HepG2 (cell line): ENCODE data around the gene FAM228B. TPM values are rescaled to one million over a fixed set of nuclear protein-coding genes. Genes with fewer than 3 reads are reported as not detected.

Source experiments
- IRX3 ChIP-seq: sonication (generic); formaldehyde crosslinking; IDR thresholded peaks from 2 replicates; pipeline ENCODE4 v1.8.1; 2023; ENCODE audit warnings: mild to moderate bottlenecking, low read depth, missing genetic modification reagents, borderline replicate concordance
- NR2C2 ChIP-seq: sonication (generic); formaldehyde crosslinking; IDR thresholded peaks from 2 replicates; pipeline ENCODE4 v1.4.0; 2020; ENCODE audit warnings: missing genetic modification reagents, mild to moderate bottlenecking, moderate library complexity, borderline replicate concordance
- SRY ChIP-seq: sonication (generic); formaldehyde crosslinking; IDR thresholded peaks from 2 replicates; pipeline ENCODE4 v1.8.0; 2022; ENCODE audit warnings: mild to moderate bottlenecking, missing genetic modification reagents
- TARDBP ChIP-seq: sonication (generic); formaldehyde crosslinking; IDR thresholded peaks from 2 replicates; pipeline ENCODE4 v1.8.0; 2022; ENCODE audit warnings: mild to moderate bottlenecking, missing genetic modification reagents
- TCF12 ChIP-seq, 2 experiments: fragments of 450-650 bp in 1 of 2; sonication (generic) in 1 of 2; formaldehyde crosslinking in 1 of 2; IDR thresholded peaks; 2 replicates each; pipeline versions ENCODE4 v1.6.1 to v1.8.0; 2017 to 2022; ENCODE audit warnings: antibody characterized with exemption in 1 of 2, mild to moderate bottlenecking in 1 of 2, missing genetic modification reagents in 1 of 2, moderate library complexity in 1 of 2
- TGIF2 ChIP-seq: IDR thresholded peaks from 2 replicates; pipeline ENCODE4 v1.6.1; 2016; ENCODE audit warnings: control low read depth, missing compliant biosample characterization
- ZNF441 ChIP-seq: sonication (generic); formaldehyde crosslinking; IDR thresholded peaks from 2 replicates; pipeline ENCODE4 v1.7.0; 2021; ENCODE audit warnings: missing genetic modification reagents, borderline replicate concordance
- ZNF569 ChIP-seq: sonication (generic); formaldehyde crosslinking; IDR thresholded peaks from 2 replicates; pipeline ENCODE4 v1.5.0; 2020; ENCODE audit warnings: mild to moderate bottlenecking, missing genetic modification reagents, moderate library complexity, borderline replicate concordance
- ZSCAN9 ChIP-seq: IDR thresholded peaks from 2 replicates; pipeline ENCODE4 v1.6.1; 2016; ENCODE audit warnings: borderline replicate concordance
- polyA plus RNA-seq, 8 experiments: library from polyadenylated mRNA; depleted of rRNA in 3 of 8; stranded (reverse) in 7 of 8; unstranded in 1 of 8; fragments of >200 nt; fragmentation: Illumina TruSeq in 4 of 8; extraction: Trizol in 4 of 8; gene quantifications; 2 replicates each; pipeline versions ENCODE4 v1.2.1 to v1.2.3, GENCODE V29; 2011 to 2016; ENCODE audit warnings: low read depth in 4 of 8, missing spikeins in 1 of 8, mixed read lengths in 1 of 8; ENCODE audit not compliant: insufficient read depth in 1 of 8
- total RNA-seq, 5 experiments: library from RNA; depleted of rRNA; stranded (reverse); fragments of >200 nt; fragmentation: Illumina TruSeq; extraction: Trizol; gene quantifications; 2 replicates each; pipeline ENCODE4 v1.2.3, GENCODE V29; 2016; ENCODE audit warnings: low read depth in 1 of 5
- TF ChIP-seq, protein P1 (sequence below): sonication (generic); formaldehyde crosslinking; IDR thresholded peaks from 2 replicates; pipeline ENCODE4 v1.5.0; 2020; ENCODE audit warnings: mild to moderate bottlenecking, missing genetic modification reagents
- TF ChIP-seq, protein P2 (sequence below): sonication (generic); formaldehyde crosslinking; IDR thresholded peaks from 2 replicates; pipeline ENCODE4 v1.5.0; 2020; ENCODE audit warnings: mild to moderate bottlenecking, missing genetic modification reagents, moderate library complexity
- TF ChIP-seq, protein P3 (sequence below): sonication (generic); formaldehyde crosslinking; conservative IDR thresholded peaks from 2 replicates; pipeline ENCODE4 v1.8.0; 2022; ENCODE audit warnings: mild to moderate bottlenecking, moderate library complexity, missing genetic modification reagents

FAM228B gene
- total and polyA plus RNA-seq, 2 of the 13 experiments (the other 11 are each of a cell fraction or from before 2014, with no cell fraction given): 0.79 to 1.1 TPM

DNA sequence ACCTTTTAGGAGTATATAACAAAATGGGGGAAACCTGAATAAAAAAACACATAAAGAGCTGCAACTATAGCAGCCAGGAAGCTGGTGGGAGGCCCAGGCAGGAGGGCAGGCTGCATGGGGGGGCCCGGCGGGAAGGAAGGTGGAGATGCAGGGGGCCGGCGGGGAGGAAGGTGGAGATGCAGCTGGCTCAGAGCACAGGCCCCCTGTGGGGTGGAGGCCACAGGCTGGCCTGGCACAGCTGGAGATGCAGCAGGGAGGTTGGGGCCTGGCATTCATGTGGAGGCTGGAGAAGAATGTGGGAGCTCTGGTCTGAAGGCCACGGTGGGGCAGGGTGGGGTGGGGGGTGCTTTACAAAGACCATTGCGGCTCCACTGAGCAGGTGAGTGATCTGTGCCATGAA lies 83.0 kb downstream of the FAM228B start (continued):
- TF ChIP-seq, protein P1, sequence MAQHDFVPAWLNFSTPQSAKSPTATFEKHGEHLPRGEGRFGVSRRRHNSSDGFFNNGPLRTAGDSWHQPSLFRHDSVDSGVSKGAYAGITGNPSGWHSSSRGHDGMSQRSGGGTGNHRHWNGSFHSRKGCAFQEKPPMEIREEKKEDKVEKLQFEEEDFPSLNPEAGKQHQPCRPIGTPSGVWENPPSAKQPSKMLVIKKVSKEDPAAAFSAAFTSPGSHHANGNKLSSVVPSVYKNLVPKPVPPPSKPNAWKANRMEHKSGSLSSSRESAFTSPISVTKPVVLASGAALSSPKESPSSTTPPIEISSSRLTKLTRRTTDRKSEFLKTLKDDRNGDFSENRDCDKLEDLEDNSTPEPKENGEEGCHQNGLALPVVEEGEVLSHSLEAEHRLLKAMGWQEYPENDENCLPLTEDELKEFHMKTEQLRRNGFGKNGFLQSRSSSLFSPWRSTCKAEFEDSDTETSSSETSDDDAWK: no peak
- TF ChIP-seq TARDBP (CRISPR knock-in tag) (no peak), TCF12 (IDR thresholded peaks at IDR 0.05) (no peak), TCF12 (CRISPR knock-in tag; IDR thresholded peaks at IDR 0.05) (no peak), NR2C2 (CRISPR knock-in tag) (no peak), ZNF441 (CRISPR knock-in tag) (no peak), TGIF2 (CRISPR knock-in tag) (no peak), ZSCAN9 (CRISPR knock-in tag) (no peak), ZNF569 (no peak), IRX3 (no peak), SRY (CRISPR knock-in tag) (no peak)
- TF ChIP-seq, protein P2, sequence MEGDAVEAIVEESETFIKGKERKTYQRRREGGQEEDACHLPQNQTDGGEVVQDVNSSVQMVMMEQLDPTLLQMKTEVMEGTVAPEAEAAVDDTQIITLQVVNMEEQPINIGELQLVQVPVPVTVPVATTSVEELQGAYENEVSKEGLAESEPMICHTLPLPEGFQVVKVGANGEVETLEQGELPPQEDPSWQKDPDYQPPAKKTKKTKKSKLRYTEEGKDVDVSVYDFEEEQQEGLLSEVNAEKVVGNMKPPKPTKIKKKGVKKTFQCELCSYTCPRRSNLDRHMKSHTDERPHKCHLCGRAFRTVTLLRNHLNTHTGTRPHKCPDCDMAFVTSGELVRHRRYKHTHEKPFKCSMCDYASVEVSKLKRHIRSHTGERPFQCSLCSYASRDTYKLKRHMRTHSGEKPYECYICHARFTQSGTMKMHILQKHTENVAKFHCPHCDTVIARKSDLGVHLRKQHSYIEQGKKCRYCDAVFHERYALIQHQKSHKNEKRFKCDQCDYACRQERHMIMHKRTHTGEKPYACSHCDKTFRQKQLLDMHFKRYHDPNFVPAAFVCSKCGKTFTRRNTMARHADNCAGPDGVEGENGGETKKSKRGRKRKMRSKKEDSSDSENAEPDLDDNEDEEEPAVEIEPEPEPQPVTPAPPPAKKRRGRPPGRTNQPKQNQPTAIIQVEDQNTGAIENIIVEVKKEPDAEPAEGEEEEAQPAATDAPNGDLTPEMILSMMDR (CRISPR knock-in tag): no peak
- TF ChIP-seq, protein P3, sequence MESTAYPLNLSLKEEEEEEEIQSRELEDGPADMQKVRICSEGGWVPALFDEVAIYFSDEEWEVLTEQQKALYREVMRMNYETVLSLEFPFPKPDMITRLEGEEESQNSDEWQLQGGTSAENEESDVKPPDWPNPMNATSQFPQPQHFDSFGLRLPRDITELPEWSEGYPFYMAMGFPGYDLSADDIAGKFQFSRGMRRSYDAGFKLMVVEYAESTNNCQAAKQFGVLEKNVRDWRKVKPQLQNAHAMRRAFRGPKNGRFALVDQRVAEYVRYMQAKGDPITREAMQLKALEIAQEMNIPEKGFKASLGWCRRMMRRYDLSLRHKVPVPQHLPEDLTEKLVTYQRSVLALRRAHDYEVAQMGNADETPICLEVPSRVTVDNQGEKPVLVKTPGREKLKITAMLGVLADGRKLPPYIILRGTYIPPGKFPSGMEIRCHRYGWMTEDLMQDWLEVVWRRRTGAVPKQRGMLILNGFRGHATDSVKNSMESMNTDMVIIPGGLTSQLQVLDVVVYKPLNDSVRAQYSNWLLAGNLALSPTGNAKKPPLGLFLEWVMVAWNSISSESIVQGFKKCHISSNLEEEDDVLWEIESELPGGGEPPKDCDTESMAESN (CRISPR knock-in tag): no peak
